SK-N-MC (cell line): Measurements from ENCODE around the gene IL15.

Source experiments
- EZH2 ChIP-seq: fragments of 200-600 bp; sonication (generic); IDR thresholded peaks from one replicate; pipeline ENCODE4 v1.6.1; 2017; ENCODE audit warnings: antibody characterized with exemption
- POLR2AphosphoS5 ChIP-seq: IDR thresholded peaks from 2 replicates; pipeline ENCODE4 v1.6.1; 2012; ENCODE audit warnings: mild to moderate bottlenecking, low read depth, low read length, borderline replicate concordance

- no peak for TF ChIP-seq POLR2AphosphoS5
- TF ChIP-seq EZH2, result no peak
Measured at GRCh38 chr4:141757287-141757686, 120.9 kb downstream of the IL15 start.
